ENCODE measurements around the gene PHF2.

PHF2 gene

GRCh38 chr9:93614830-93615468 lies 38.6 kb downstream of the PHF2 start:
- no peak overlapping the region for H3K27ac ChIP-seq
- H3K9ac ChIP-seq, result no peak overlapping the region
- no peaks in the 10 kb centered on the region for H3K27me3 ChIP-seq
- peaks cover 5 to 12% (median 11%) of the 10 kb centered on the region in 11 experiments for H3K9me3 ChIP-seq (replicated peaks in 1 of 11)
- peaks cover 23 to 45% (median 37%) of the 10 kb centered on the region in 10 experiments for H3K4me1 ChIP-seq
- H3K4me3 ChIP-seq, result no peak overlapping the region
- peaks cover 51 to 90% (median 72%) of the 10 kb centered on the region in 11 experiments; a peak in 21 of 22 replicates for H4K20me1 ChIP-seq
- no peak for TF ChIP-seq Cebpa-rat (IDR thresholded peaks at IDR 0.05)
- peak overlapping the region in 1 of 11 experiments; percentile 60; a peak in 1 of 22 replicates for H3K4me2 ChIP-seq
- H3K36me3 ChIP-seq, result peaks cover under 1 to 22% (median 10%) of the 10 kb centered on the region in 11 experiments; a peak in 15 of 22 replicates

- H3K27me3 ChIP-seq, result no peaks in the 10 kb centered on the region
- peaks cover 23 to 45% (median 37%) of the 10 kb centered on the region in 10 experiments for H3K4me1 ChIP-seq
- H4K20me1 ChIP-seq, result peaks cover 60 to 98% (median 83%) of the 10 kb centered on the region in 11 experiments; a peak in 21 of 22 replicates
- H3K4me3 ChIP-seq, result no peak overlapping the region
- H3K27ac ChIP-seq, result no peak overlapping the region
- no peak overlapping the region for H3K9ac ChIP-seq
- H3K9me3 ChIP-seq (replicated peaks in 1 of 11), result peaks cover 0 to under 1% (median 0%) of the 10 kb centered on the region in 11 experiments; a peak in 5 of 22 replicates
- TF ChIP-seq Cebpa-rat (IDR thresholded peaks at IDR 0.05), result no peak
- peaks cover 0 to 14% (median 5%) of the 10 kb centered on the region in 11 experiments; a peak in 6 of 22 replicates for H3K36me3 ChIP-seq
- 0 out of 22 replicates have a peak overlapping the region, but pooled peaks of 1 of the 11 experiments have one; percentile 46 for H3K4me2 ChIP-seq
Observed at GRCh38 chr9:93616044-93616443, 39.7 kb downstream of the PHF2 start.

- no peak overlapping the region for H3K4me3 ChIP-seq
- peaks cover 0 to 13% (median 5%) of the 10 kb centered on the region in 11 experiments; a peak in 6 of 22 replicates for H3K36me3 ChIP-seq
- H3K4me2 ChIP-seq, result peak overlapping the region in 7 of 11 experiments; percentile 30 to 46 (median 34); a peak in 12 of 22 replicates
- H3K4me1 ChIP-seq, result peaks cover 23 to 43% (median 35%) of the 10 kb centered on the region in 10 experiments
- H4K20me1 ChIP-seq, result peaks cover 72 to 100% (median 95%) of the 10 kb centered on the region in 11 experiments; a peak in 21 of 22 replicates
- peak overlapping the region in 2 of 11 experiments; percentile 29 to 35; a peak in 1 of 22 replicates for H3K9ac ChIP-seq
- no peaks in the 10 kb centered on the region for H3K27me3 ChIP-seq
- H3K27ac ChIP-seq, result no peak overlapping the region
- H3K9me3 ChIP-seq (replicated peaks in 1 of 11), result no peaks in the 10 kb centered on the region; a peak in 1 of 22 replicates
- no peak for TF ChIP-seq Cebpa-rat (IDR thresholded peaks at IDR 0.05)
Observed at GRCh38 chr9:93617273-93617672, 40.9 kb downstream of the PHF2 start.

DNA sequence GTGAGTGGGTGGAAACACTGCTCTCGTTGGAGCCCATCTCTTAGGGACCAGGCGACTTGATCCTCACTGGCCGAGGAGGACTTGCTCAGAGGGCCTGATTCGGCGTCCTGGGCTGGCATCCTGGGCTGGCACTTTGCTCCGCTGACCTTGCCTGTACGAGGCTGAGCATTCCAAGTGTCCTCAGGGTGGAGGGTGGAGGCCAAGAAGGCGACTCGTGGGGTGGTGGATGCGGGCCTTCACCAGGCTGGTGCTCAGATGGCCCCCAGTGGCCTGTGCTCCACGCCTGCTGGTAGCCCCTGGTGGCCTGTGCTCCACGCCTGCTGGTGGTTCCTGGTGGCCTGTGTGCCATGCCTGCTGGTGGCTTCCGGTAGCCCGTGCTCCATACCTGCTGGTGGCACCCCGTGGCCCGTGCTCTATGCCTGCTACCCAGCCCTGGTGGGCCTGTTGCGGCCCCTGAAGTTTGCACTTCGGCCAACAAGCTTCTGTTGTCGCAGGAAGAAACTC lies 42.9 kb downstream of the PHF2 start:
- H3K9me3 ChIP-seq (replicated peaks in 1 of 11), result peaks cover 0 to 8% (median 5%) of the 10 kb centered on the region in 11 experiments; a peak in 7 of 22 replicates
- peaks cover 0 to 8% (median 0%) of the 10 kb centered on the region in 11 experiments; a peak in 3 of 22 replicates for H3K36me3 ChIP-seq
- H3K4me2 ChIP-seq, result no peak overlapping the region
- no peak for TF ChIP-seq Cebpa-rat (IDR thresholded peaks at IDR 0.05)
- H3K27ac ChIP-seq, result no peak overlapping the region
- H3K9ac ChIP-seq, result peak overlapping the region in 1 of 11 experiments; percentile 37; a peak in 1 of 22 replicates
- H4K20me1 ChIP-seq, result peaks cover 77 to 100% (median 94%) of the 10 kb centered on the region in 11 experiments; a peak in 21 of 22 replicates
- H3K4me1 ChIP-seq, result peaks cover 2 to 22% (median 15%) of the 10 kb centered on the region in 10 experiments; a peak in 19 of 20 replicates
- H3K27me3 ChIP-seq, result no peaks in the 10 kb centered on the region
- no peak overlapping the region for H3K4me3 ChIP-seq

- peaks cover 0 to 20% (median 13%) of the 10 kb centered on the region in 10 experiments; a peak in 15 of 20 replicates for H3K4me1 ChIP-seq
- H3K36me3 ChIP-seq, result peaks cover 0 to 7% (median 0%) of the 10 kb centered on the region in 11 experiments; a peak in 2 of 22 replicates
- no peak for TF ChIP-seq Cebpa-rat (IDR thresholded peaks at IDR 0.05)
- peaks cover 77 to 100% (median 88%) of the 10 kb centered on the region in 11 experiments; a peak in 21 of 22 replicates for H4K20me1 ChIP-seq
- no peak overlapping the region for H3K9ac ChIP-seq
- no peak overlapping the region for H3K4me3 ChIP-seq
- peaks cover 5 to 15% (median 10%) of the 10 kb centered on the region in 11 experiments; a peak in 18 of 22 replicates for H3K9me3 ChIP-seq (replicated peaks in 1 of 11)
- no peak overlapping the region for H3K27ac ChIP-seq
- H3K4me2 ChIP-seq, result no peak overlapping the region
- H3K27me3 ChIP-seq, result no peaks in the 10 kb centered on the region
Observed at GRCh38 chr9:93620041-93620506, 43.7 kb downstream of the PHF2 start.

DNA sequence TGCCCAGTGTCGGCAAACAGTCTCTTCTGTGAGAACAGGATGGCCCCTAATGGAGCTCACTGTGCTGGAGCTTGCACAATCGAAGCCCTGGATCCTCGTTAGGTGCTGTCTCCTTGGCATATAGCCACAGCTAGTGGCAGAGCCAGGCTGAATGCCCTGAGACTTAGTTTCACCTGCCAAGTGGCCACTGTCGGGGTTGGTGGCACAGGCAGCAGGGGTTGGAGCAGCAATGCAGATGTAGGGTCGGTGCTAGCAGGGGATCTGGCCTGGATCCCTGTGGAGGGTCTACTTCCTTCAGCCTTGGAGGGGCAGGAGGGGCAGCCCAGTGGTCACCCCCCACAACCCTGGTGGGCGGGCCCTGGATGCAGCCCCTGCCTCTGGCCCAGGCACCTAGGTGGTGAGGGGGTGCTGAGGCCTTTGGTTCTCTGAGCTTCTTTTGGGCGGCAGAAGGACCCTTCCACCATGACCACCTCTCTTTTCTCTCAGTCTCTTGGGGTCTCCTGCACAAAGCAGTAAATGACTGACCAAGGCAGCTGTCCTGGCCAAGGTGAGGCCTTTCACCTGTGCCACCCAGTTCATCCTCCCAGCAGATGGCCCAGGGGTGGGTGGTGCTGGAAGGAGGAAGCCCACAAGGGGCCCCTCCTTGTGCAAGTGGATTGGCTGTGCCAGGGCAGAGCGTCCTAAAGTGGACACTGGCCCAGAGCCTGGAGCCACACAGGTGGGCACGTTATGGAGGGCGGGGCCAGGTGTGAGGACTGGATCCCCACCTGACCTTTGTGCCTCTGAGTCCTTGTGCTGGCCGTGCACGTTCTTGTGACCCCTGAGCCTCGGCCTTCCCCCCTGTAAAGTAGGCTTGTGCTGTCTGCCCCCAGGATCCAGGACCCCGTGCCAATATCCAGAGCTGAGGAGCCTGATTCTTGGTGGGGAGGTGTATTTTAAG lies 44.8 kb downstream of the PHF2 start:
- Histone ChIP-seq H3K4me2 (no peak overlapping the region), H3K4me1 (peaks cover 0 to 20% (median 13%) of the 10 kb centered on the region in 10 experiments; a peak in 15 of 20 replicates), H3K4me3 (no peak overlapping the region), H3K9ac (no peak overlapping the region), H4K20me1 (peaks cover 69 to 96% (median 77%) of the 10 kb centered on the region in 11 experiments; a peak in 21 of 22 replicates), H3K27ac (no peak overlapping the region), H3K36me3 (peaks cover 0 to 16% (median 6%) of the 10 kb centered on the region in 11 experiments; a peak in 5 of 22 replicates), H3K27me3 (no peaks in the 10 kb centered on the region), H3K9me3 (replicated peaks in 1 of 11) (peaks cover 15 to 26% (median 21%) of the 10 kb centered on the region in 11 experiments)
- TF ChIP-seq Cebpa-rat (IDR thresholded peaks at IDR 0.05), result no peak

DNA sequence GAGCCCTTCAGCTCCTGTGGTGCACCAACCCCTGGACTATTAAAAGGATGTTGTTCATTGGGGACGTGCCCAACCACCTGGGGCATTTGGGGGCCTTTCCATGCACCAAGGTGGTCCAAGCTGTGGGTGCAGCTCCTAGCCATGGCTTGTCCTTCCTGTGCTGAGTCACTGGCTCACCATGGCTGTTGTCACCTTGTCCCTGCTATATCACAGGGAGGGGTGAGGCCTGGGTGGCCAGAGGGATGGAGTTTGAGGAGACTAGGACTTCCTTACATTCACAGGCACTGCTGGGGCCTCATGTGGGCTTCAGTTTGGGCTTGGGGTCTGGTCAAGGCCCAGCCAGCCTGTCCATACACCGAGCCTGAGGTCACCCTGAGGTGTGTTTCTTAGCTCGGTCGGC lies 45.5 kb downstream of the PHF2 start:
- H3K4me1 ChIP-seq, result peaks cover 0 to 14% (median 7%) of the 10 kb centered on the region in 10 experiments; a peak in 15 of 20 replicates
- no peak for TF ChIP-seq Cebpa-rat (IDR thresholded peaks at IDR 0.05)
- no peak overlapping the region for H3K4me3 ChIP-seq
- no peak overlapping the region for H3K4me2 ChIP-seq
- H3K9me3 ChIP-seq (replicated peaks in 1 of 11), result peaks cover 23 to 33% (median 28%) of the 10 kb centered on the region in 11 experiments
- no peak overlapping the region for H3K27ac ChIP-seq
- H3K9ac ChIP-seq, result no peak overlapping the region
- peaks cover 0 to 23% (median 6%) of the 10 kb centered on the region in 11 experiments; a peak in 6 of 22 replicates for H3K36me3 ChIP-seq
- H3K27me3 ChIP-seq, result no peaks in the 10 kb centered on the region
- peaks cover 62 to 89% (median 70%) of the 10 kb centered on the region in 11 experiments; a peak in 21 of 22 replicates for H4K20me1 ChIP-seq

- Histone ChIP-seq H3K27ac (no peak overlapping the region), H4K20me1 (peaks cover 54 to 84% (median 63%) of the 10 kb centered on the region in 11 experiments; a peak in 21 of 22 replicates), H3K27me3 (no peaks in the 10 kb centered on the region), H3K4me1 (peaks cover 0 to 7% (median 0%) of the 10 kb centered on the region in 10 experiments; a peak in 7 of 20 replicates), H3K4me2 (no peak overlapping the region), H3K9me3 (replicated peaks in 1 of 11) (peaks cover 28 to 41% (median 36%) of the 10 kb centered on the region in 11 experiments), H3K36me3 (peaks cover 3 to 28% (median 8%) of the 10 kb centered on the region in 11 experiments; a peak in 14 of 22 replicates), H3K4me3 (no peak overlapping the region), H3K9ac (no peak overlapping the region)
- TF ChIP-seq Cebpa-rat (IDR thresholded peaks at IDR 0.05), result no peak
Observed at GRCh38 chr9:93622691-93623090, 46.3 kb downstream of the PHF2 start.

Data from BLaER1 treated with 17β-estradiol and CSF1 and Interleukin-3, amounts not matched to agents 10 nM and 100 nM (cell line).